NK-92 treated with Interleukin-12 subunit alpha and Interleukin-12 subunit beta, amount 100 ng/mL, for 24 hours (cell line): ENCODE results near the gene GPR183.

ENCODE experiments used
- DNase-seq: peaks from one replicate; lab custom pipeline; 2025; lab: John Stamatoyannopoulos, UW

GPR183 gene

DNA sequence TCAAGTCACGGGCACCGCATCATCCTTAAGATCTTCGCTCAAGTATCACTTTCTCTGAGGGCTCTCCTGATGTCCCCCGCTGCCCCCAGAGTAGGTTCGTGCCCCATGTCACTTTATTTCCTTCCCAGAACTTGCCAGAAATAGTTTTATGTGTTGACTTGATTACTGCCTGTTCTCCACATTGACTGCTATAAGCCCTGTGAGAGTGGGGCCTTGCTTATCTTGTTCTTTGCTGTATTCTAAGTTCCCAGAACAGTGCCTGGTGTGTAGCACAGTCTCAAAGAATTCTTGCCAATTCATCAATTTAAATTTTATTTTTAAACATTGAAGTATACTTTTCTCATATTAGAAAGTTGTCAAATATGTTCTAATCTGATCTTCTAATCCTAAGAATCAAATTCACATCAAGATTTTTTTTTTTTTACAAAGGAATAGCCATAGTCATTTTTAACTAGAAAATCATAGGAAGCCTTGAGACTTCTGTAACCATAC is 32.1 kb upstream of the GPR183 start:
- DNase-seq, result no peak

DNA sequence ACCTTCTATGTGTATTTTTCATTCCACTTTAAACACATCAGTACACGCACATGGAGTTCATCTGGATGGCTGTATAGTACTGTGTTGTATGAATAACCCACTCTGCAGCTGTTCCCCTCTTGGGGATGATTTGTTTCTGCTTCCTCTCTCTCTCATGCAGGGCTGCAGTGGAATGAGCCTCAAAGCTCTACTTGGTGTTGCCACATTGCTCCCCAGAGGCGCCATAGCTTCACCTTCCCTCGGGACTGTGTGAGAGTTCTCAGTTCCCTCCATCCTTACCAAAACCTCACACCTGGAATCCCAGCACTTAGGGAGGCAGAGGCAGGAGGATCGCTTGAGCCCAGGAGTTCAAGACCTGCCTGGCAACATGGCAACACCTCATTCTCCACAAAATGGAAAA is 28.4 kb upstream of the GPR183 start:
- DNase-seq, result no peak

DNA sequence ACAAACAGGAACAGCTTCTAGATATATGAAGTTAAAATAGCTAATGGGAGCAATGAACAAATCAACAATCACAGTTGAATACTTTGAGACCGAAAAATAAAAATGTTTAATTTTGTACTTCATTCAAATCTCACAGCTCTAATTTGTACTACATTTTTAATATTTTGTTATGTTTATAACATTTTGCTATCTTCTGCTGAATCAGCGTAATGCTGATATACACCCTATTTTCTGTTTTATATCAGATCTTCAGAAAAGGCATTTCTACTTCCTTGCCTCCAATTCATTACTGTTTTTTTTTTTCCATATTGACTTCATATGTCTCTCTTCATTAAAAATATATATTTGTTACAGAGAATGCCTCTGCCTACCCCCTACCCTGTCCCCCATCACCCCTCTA is 27.9 kb upstream of the GPR183 start:
- no peak for DNase-seq

DNA sequence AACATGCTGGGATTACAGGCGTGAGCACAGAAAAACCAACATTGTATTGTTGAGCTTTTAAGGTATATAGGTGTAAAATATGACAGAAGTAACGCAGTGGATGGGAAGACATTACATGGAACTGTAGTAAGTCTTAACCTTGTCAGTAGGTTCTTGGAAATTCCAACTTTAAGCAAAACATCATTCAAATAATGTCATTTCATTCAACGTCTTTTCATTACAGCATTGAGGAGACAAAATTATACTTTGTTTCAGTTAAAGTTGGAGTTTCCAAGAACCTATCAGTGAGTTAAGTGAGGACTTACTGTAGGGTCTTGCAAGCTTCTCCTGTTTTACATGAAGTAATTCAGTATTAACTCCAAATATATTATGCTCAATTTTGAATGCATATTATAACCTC is 27.0 kb upstream of the GPR183 start:
- no peak for DNase-seq

DNA sequence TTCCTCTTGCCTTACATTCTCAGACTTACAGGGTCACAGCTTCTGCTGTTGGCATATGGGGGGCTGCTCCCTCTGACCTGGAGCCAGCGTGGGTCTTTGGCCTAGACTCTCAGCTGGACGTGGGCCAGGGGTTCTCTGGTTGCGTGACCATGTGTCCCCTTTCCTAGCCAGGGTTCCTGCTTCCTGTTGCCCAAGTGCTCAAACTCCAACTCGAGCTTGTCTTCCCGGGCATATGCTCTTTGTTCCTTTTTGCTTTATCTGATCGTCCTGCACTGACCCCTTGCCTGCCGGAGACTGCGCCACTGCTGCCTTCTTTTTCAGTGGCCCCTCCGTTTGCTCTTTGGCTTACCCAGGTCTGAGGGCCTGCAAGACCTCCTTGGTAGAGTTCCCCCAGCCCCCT is 25.3 kb upstream of the GPR183 start:
- DNase-seq, result no peak

DNA sequence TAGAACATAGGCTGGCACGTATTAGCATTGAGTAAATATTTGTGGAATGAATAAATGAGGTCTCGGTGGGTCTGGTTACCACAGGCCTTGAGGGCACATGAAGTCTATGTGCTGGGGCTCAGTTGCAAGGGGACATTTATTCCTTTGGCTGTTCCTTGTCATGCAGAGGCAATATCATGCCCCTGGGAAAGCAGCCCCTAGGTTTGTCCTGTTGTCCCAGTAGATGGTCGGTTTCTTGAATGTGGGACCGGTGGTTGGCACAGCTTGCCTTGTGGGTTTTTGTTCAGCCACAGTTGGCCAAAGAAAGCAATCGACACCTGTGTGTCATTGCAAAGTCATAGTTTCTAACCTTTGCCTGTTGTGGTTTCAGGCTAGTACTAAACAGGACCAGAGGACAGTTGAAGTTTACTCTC is 24.7 kb upstream of the GPR183 start:
- peak; percentile 45 for DNase-seq

DNA sequence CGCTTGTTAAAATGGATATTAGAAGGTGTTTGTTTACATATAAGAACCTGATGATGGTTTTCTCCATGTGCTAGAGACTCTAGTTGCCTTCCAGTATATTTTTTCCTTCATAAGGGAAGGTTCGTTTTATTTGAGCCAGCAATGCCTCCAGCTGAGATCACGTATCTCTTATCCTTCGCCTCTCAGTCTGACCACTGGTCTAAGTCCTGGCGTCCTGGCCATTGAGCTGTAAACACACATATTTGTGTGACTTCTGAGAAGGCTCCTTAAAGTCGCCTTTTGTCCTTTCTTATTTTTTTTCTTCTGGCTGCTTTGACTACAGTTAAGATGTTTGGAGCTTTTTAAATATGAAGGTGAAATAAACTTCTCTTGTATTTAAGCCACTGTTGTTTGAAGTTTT is 23.7 kb upstream of the GPR183 start:
- no peak for DNase-seq

DNA sequence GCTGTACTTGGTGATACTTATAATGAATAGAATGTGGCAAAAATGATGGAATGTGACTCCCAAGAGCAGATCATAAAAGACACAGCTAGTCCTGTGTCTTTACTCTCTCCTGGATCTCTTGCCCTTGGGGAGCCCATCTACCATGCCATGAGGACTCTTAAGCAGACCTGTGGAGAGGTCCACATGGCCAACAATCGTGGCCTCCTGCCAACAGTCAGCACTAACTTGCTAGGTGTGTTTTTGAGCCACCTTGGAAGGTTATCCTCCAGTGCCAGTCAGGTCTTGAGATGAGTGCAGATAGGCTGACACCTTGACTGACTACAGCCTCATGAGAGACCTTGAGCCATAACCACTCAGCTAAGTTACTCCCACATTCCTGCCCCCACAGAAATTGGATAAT is 22.3 kb upstream of the GPR183 start:
- DNase-seq, result no peak

DNA sequence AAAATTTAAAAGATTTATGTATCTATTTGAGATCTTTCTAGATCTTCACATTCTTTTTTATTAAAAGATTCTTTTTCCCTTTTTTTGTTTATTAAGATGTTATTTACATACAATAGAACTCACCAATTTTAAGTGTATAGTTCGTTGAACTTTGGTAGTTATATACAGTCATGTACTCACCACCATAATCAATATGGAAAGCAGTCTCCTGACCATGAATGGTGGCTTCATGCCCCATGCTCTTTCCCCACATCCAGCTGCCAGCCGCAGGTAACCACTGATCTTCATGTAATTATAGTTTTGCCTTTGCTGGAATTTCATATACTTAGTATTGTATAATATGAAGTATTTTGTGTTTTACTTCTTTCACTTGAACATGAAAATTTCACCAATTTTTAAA is 20.6 kb upstream of the GPR183 start:
- DNase-seq, result no peak

DNA sequence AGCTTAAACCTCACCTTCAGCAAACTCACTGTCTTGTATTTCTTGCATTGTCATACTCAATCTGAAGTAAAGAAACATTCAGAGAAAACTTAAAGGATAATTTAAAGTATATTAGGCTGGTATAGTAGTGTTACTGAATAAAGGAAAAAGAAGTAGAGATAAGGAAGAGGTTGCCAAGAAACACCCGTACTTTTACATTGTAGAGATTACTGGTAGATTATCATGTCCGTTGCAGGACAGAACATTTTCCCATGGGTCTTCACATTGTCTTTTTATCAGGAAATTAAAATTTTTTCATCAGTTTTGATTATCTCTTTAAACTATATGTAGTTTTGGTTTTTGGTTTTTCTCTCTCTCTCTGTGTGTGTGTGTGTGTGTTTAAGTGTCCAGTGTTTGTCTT is 19.9 kb upstream of the GPR183 start:
- no peak for DNase-seq

DNA sequence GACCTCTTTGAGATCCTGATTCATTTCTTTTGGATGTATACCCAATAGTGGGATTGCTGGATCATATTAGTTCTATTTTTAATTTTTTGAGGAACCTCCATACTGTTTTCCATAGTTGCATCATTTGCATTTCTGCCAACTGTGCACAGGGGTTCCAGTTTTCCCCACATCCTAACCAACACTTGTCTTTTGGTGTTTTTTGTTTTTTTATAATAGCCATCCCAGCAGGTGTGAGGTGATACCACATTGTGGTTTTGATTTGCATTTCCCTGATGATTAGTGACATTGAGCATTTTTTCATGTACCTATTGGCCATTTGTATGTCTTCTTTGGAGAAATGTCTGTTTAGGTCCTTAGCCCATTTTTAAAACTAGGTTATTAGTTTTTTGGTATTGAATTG is 18.8 kb upstream of the GPR183 start:
- no peak for DNase-seq

DNA sequence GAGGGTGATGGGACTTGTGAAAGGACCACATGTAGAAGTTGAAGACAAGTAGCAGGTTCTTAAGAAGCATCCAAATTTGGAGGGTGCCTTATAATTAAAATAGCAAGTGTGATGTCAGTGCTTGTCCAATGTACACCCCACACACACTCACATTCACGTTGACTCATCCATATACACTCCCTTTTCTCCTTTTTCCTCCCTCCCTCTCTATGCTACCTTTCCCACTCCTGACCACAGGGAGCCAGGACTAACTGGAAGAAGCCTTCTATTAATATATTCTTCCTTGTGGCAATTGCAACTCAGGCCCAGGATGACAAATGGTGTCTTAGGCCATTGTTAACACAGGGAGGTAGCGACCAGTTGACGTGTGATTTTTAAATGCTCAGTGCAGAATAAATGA is 16.3 kb upstream of the GPR183 start:
- DNase-seq, result no peak

DNA sequence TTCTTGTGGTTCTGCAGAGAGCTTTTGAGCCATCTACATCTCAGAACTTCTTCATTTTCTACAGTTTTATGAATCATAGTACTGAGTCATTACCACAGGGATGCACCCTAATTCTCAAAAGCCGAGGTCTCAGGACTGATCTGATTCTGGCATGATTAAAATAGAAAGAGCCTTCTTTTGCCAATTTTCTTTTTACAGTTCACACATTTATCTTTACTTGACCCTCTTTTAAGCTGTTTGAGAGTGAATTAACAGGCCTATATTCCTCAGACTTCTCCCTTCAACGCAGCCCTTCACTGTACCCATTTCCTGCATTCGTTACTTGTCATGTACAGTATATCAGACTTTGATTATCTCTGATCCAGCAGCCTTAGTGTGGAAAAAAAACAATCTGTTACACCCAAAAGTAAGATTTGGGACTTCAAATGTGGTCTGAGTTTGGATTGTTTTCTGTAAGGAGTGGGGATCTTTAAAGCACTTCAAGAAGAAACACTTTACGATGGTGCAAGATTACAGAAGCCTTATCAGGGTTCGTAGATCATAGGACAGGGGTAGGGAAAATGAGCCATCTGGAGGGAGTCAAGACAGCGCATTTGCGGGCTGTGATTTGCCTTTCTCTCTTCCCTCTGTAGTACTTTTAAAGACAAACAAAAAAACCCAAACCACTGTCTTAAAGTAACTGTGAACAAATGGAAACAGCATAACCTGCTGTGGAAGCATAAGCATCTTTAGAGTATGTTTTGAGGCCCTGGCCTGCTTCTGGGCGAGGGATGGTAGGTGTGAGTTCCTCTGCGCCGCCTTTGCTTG is 15.3 kb upstream of the GPR183 start:
- no peak for DNase-seq

DNA sequence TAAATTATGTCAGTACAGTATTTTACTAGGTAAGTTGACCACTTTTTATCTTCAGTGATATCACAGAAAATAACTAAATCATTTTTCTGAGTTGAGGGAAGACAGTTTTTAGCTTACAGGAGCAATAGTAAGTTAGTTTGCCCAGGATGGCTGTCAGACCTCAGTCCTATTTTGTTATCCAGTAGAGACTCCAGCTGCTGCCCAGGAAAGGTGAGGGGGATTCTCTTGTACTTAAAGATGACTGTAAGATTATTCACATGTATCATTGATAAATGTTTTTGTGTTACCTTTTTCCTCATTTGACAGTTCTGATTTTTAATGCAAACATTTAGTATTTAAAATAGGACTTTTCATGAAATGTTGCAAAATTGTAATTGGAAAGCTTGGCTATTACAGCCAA is 14.5 kb upstream of the GPR183 start:
- DNase-seq, result no peak

DNA sequence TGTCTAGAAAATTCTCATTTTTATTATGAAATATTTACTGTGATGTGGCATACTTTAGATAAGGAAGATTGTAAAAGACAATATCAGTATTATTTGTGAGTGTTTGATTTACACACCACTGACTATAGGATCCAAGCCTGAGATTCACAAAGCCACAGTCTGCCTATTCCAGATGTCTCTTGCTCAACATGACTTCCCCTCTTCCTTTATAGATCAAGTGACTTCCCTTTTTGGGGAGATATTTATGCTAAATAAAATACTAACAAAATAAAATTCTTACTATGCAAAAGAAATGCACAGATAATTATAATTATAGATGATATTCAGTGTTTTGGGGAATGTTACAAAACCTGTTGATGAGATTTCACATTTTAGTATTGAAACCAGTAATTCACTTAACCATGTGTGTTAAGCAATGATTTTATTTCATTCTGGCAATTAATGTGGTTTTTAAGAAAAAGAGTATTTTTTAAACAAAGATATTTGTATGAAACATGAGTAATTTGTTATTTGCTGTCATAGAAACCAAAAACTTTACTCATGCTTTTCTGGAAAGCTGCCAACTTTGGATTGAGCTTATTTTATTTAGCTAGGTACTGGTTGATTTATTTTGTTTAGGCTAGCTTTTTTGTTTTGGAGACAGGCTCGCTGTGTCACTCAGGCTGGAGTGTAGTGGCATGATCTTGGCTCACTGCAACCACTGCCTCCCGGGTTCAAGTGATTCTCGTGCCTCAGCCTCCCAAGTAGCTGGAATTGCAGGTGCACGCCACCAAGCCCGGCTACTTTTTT is 13.7 kb upstream of the GPR183 start:
- no peak for DNase-seq

DNA sequence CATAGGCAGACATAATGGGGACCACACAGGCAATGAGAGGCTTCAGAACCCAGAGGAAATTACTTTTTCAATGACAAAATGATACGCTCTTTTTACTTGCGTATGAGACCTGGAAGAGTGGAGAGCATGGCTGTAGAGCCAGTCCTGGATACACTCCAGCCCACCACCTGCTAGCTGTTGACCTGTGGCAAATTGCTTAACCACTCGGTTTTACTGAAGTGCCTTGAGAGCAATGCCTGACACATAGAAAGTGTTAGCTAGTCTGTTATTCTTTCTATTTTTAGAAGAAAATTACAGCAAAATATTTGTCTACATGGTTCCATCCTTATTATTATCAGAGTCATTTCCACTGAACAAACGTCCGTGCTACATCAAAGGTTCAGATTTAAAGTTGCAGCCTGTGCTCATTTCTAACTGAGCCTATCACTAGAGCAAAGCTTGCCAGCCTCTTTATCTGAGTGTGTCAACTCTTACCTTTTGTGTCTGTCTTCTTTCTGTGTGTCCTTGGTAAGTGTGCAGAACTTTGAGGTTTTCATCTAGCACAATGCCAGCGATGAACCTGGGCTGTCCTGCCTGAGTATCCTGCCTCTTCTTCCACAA is 9.6 kb upstream of the GPR183 start:
- no peak for DNase-seq

DNA sequence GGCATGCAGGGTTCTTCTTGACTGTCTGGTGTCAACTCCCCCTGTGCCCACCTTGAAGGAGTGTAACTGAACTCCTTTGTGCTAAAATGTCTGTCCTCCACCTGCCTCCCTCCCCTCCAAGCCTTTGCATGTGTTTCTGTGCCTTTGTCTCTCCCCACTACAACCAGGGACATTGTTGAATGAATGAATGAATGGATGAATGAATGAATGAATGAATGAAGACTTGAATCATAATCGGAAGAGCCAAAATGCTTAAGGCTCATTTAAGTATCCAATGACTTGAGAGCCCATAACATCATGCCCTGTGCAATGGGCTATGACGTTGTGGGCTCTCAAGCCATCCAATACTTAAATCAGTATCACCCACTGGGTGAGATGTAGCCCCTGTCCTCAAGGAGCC is 9.0 kb upstream of the GPR183 start:
- no peak for DNase-seq

DNA sequence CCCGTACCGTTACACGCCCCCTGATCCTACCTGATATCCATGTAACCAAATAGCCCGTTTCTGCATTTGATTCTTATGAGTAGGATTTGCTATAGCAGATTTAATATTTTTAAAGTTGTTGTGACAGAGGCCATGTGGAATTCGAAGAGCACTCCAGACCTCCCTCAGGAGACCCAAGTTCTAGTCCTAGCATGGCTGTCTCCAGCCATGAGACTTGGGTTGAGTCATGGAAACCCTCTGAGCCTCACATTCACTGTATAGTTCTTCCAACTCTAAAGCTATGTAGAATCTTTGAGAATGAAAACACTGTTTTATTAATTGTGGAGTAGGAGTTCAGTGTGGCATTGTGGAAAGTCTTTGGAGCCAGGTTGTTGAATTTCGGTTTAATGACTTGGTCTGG is 8.0 kb upstream of the GPR183 start:
- no peak for DNase-seq

DNA sequence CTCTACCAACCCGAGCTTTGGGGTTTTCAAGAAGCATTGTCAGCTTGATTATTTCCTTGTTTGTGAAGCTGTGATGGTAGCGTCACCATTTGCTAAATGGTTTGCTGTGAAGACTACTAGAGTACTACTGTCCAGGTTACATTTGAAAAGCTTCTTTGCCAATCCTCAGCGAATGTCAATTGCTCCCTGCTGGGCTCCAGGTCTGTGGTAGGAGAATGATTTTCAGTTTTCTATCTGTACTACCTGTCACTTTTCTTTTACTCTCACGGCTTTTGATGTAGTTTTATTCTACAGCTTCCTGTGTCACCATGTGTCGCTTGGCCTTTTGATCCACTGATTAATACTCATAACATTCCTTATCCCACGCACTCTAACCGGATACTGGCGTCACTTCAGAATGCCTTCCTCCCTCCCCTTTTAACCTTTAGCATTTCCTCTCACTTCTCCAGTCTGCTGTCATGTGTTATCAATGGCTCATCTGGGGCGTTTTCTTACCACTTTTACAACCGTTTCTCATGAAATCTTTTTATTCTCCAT is 7.5 kb upstream of the GPR183 start:
- DNase-seq, result no peak

DNA sequence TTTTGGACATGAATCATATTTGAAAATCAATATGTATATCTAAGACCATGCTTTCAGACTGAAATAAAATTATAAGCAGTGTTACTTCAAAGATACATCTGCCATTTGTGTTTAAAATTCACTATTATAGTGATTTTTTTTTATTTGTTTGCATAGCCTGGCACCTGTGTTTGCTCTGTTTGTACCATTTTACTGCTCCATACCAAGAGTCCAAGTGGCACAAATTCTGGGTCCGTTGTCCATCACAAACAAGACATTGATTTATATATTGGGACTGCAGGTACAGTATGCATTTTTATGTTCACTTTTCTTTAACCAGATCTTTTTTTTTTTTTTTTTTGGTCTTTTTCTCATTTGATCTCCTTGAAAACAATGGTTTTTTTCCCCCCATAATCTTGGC is 6.7 kb upstream of the GPR183 start:
- DNase-seq, result no peak

DNA sequence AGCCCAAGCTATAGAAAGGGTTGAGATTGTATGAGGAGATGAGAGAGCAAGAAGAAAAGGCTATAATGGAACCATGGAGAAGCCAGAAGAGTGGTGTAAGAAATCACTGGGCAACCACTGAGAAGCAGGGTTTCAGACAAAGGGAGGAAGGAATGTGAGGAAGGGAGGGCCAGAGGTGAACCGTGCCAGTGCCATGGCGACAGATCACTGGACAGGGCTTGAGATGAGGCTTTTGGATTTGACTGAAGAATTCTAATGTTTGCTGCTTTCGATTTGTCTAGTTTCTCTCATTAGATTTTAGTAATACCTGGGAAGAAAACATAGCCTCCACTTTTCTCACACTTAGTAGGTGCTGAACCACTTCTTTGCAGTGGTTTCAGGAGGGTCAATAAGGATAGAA is 6.3 kb upstream of the GPR183 start:
- no peak for DNase-seq

DNA sequence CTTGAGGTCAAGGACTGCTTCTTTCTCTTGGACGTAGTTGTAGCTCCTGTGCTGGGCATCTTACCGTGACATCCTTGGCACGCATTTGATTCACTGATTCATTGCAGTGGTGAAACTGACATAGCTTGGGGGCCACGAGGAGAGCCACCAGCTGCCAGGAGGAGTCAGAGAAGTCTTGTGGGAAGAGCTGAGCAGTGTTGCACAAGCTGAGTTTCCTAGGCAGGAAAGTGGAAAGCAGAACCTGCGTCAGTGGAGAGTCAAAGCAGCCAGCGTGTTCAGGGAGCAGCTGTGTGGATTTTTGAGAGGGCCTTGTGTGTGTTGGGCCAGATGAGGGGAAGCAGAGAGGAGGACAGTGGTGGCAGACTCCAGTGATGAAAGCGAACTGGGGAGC is 5.3 kb upstream of the GPR183 start:
- no peak for DNase-seq
